Vagina (tissue), 2 donors: Measurements from ENCODE around the gene KRT2.

Experiments
- POLR2A ChIP-seq, 2 donors: fragments of 450-650 bp; IDR thresholded peaks; one replicate each; pipeline ENCODE4 v1.6.1; 2017; ENCODE audit warnings: antibody characterized with exemption in 2 of 2, mild to moderate bottlenecking in 2 of 2, moderate library complexity in 2 of 2
- POLR2AphosphoS5 ChIP-seq, 2 donors: sonication (generic); formaldehyde crosslinking; IDR thresholded peaks; one replicate each; pipeline ENCODE4 v1.9.0; 2017; ENCODE audit warnings: antibody characterized with exemption in 2 of 2, mild to moderate bottlenecking in 2 of 2, low read depth in 1 of 2; ENCODE audit not compliant: insufficient read depth in 1 of 2
- TF ChIP-seq, protein P1 (sequence below), 3 experiments: fragments of 450-650 bp in 2 of 3; fragments of 200-600 bp in 1 of 3; sonication (generic) in 1 of 3; IDR thresholded peaks; one replicate each; pipeline ENCODE4 v1.5.1; 2017 to 2019; ENCODE audit warnings: antibody characterized with exemption in 3 of 3, mild to moderate bottlenecking in 2 of 3, moderate library complexity in 2 of 3

DNA sequence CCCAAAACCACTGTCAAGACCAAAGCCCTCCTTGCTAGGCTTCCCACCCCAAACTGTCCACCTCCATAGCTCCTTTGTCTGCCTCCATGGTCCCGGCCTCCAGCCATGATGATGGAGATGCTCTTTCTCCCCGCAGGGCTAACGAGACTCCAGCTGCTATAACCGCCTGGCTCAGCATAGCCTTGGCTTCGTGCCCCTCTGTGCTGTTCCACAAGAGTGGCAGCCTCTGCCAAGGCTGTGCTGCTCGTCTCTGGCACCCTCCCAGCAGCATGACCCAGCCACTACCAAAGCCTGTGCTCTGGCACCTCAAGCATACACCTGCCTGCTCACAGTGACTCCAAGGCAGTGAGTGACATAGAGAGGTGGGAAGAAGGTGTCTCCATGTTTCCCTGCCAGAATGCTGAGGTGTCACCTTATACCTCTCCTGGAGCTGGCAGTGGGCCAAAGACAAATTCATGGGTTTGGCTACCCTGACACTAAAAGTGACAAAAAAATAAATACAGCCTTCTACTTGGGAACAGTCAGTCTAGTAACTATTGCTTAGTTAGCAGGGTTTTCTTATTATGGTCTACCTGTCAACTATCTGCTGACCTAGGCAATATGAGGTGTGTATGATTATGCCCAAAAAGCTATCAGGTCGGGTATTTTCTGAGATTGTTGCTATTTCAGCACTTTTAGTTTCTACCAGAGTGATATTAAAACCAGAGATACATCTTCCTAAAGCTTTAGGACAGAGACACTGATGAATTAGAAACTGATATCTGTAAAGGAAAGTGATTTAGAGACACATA lies 17.6 kb downstream of the KRT2 start:
- TF ChIP-seq, protein P1, sequence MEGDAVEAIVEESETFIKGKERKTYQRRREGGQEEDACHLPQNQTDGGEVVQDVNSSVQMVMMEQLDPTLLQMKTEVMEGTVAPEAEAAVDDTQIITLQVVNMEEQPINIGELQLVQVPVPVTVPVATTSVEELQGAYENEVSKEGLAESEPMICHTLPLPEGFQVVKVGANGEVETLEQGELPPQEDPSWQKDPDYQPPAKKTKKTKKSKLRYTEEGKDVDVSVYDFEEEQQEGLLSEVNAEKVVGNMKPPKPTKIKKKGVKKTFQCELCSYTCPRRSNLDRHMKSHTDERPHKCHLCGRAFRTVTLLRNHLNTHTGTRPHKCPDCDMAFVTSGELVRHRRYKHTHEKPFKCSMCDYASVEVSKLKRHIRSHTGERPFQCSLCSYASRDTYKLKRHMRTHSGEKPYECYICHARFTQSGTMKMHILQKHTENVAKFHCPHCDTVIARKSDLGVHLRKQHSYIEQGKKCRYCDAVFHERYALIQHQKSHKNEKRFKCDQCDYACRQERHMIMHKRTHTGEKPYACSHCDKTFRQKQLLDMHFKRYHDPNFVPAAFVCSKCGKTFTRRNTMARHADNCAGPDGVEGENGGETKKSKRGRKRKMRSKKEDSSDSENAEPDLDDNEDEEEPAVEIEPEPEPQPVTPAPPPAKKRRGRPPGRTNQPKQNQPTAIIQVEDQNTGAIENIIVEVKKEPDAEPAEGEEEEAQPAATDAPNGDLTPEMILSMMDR (IDR thresholded peaks at IDR 0.05) = no peak
- no peak for TF ChIP-seq POLR2A (IDR thresholded peaks at IDR 0.05)
- TF ChIP-seq POLR2AphosphoS5 (IDR thresholded peaks at IDR 0.05; ENCODE audit: insufficient read depth in 1 of 2, low read depth in 1 of 2) = no peak
